A673 (cell line): ENCODE results near the gene GAS6.

ENCODE experiments used
- CTCF ChIP-seq: fragments of 300-800, 200-600 bp; sonication (generic); conservative IDR thresholded peaks from 2 replicates; pipeline ENCODE4 v1.5.1; 2017; ENCODE audit warnings: low read depth, mild to moderate bottlenecking, antibody characterized with exemption, low read length, moderate library complexity, mixed read lengths
- EZH2 ChIP-seq: fragments of 200-600 bp; sonication (generic); IDR thresholded peaks from 2 replicates; pipeline ENCODE4 v1.6.1; 2017; ENCODE audit warnings: borderline replicate concordance, low read depth, mild to moderate bottlenecking, mixed read lengths, antibody characterized with exemption, low read length; ENCODE audit not compliant: poor library complexity, severe bottlenecking

- TF ChIP-seq CTCF, result no peak
- TF ChIP-seq EZH2, result no peak
Measured at GRCh38 chr13:113845723-113846635, 17.9 kb downstream of the GAS6 start.
